OCI-LY7 (cell line): ENCODE measurements around the gene MAP7D3. TPM values are rescaled to one million over a fixed set of nuclear protein-coding genes. Genes with fewer than 3 reads are reported as not detected.

Source experiments
- BruUV-seq: library from RNA; stranded (reverse); fragments of 400-500 nt; replicated peaks from 2 replicates; lab custom pipeline; 2021; lab: Mats Ljungman, UMichigan
- CTCF ChIA-PET: fragments of 300-600 bp; sonication (Branson Sonifier 250); formaldehyde crosslinking; loops from one replicate; lab custom pipeline; 2022; ENCODE audit warnings: antibody characterized with exemption; ENCODE audit not compliant: unreplicated experiment; lab: Charles Lee
- POLR2A ChIA-PET: fragments of 300-600 bp; sonication (Branson Sonifier 250); formaldehyde crosslinking; loops from one replicate; lab custom pipeline; 2022; ENCODE audit warnings: antibody characterized with exemption; lab: Charles Lee
- DNase-seq: peaks from one replicate; pipeline ENCODE4 v3.0.0-alpha.2; 2015; ENCODE audit warnings: low spot score
- H2AFZ ChIP-seq: fragments of 200-600 bp; sonication (generic), shearing (Covaris generic); 2 replicates; pipeline ENCODE4 v1.6.1; 2014; ENCODE audit warnings: mild to moderate bottlenecking, antibody characterized with exemption, low read length, moderate library complexity
- H3K27ac ChIP-seq: fragments of 200-600 bp; sonication (generic); 2 replicates; pipeline ENCODE4 v1.5.1; 2014; ENCODE audit warnings: mixed run types, low read depth, mild to moderate bottlenecking, moderate library complexity, low read length, inconsistent platforms; ENCODE audit not compliant: poor library complexity, severe bottlenecking
- H3K36me3 ChIP-seq: fragments of 200-600 bp; sonication (generic); 2 replicates; pipeline ENCODE4 v1.6.1; 2014; ENCODE audit warnings: mild to moderate bottlenecking, antibody characterized with exemption, low read length, moderate library complexity, mixed read lengths; ENCODE audit not compliant: insufficient read depth
- H3K4me1 ChIP-seq: fragments of 200-600 bp; sonication (generic); 2 replicates; pipeline ENCODE4 v1.5.1; 2014; ENCODE audit warnings: mild to moderate bottlenecking, low read length; ENCODE audit not compliant: insufficient read depth, poor library complexity, severe bottlenecking
- H3K4me2 ChIP-seq: fragments of 200-600 bp; sonication (generic); 2 replicates; pipeline ENCODE4 v1.6.1; 2014; ENCODE audit warnings: mild to moderate bottlenecking, low read length
- H3K4me3 ChIP-seq: fragments of 200-600 bp; sonication (generic); 2 replicates; pipeline ENCODE4 v1.5.1; 2014; ENCODE audit warnings: mild to moderate bottlenecking, low read depth, low read length; ENCODE audit not compliant: poor library complexity, severe bottlenecking
- H3K79me2 ChIP-seq: fragments of 200-600 bp; sonication (generic); 2 replicates; pipeline ENCODE4 v1.6.1; 2016; ENCODE audit warnings: low read depth, mild to moderate bottlenecking, low read length, moderate library complexity, mixed read lengths; ENCODE audit not compliant: insufficient read depth
- H3K9me2 ChIP-seq: fragments of 200-600 bp; sonication (generic); 2 replicates; pipeline ENCODE4 v1.6.1; 2016; ENCODE audit warnings: mild to moderate bottlenecking, low read length, mixed read lengths; ENCODE audit not compliant: insufficient read depth
- H3K9me3 ChIP-seq: fragments of 200-600 bp; sonication (generic); 2 replicates; pipeline ENCODE4 v1.6.1; 2014; ENCODE audit warnings: mild to moderate bottlenecking, mixed run types, low read length, mixed read lengths
- H4K20me1 ChIP-seq: fragments of 200-600 bp; sonication (generic); 2 replicates; pipeline ENCODE4 v1.6.1; 2014; ENCODE audit warnings: mild to moderate bottlenecking, antibody characterized with exemption, low read length, moderate library complexity, mixed read lengths; ENCODE audit not compliant: insufficient read depth
- EZH2phosphoT487 ChIP-seq: fragments of 200-600 bp; sonication (generic); IDR thresholded peaks from 2 replicates; pipeline ENCODE4 v1.6.1; 2018; ENCODE audit warnings: low read depth, borderline replicate concordance, mild to moderate bottlenecking, mixed run types, antibody characterized with exemption, low read length, moderate library complexity, mixed read lengths
- intact Hi-C: fragments of 100-400 bp; cut with micrococcal nuclease; formaldehyde crosslinking; loops from one replicate; pipeline ENCODE4 v1.10.0; 2022; ENCODE audit not compliant: unreplicated experiment
- total RNA-seq, 2 experiments: library from RNA; depleted of rRNA in 1 of 2; stranded (reverse); fragments of >200 nt in 1 of 2; shearing (Covaris generic) in 1 of 2; gene quantifications; 2 replicates each; pipeline ENCODE4 v1.2.3, GENCODE V29; 2014 to 2022
- TF ChIP-seq, protein P1 (sequence below): fragments of 200-600 bp; sonication (generic); conservative IDR thresholded peaks from 2 replicates; pipeline ENCODE4 v1.5.1; 2014; ENCODE audit warnings: mild to moderate bottlenecking, antibody characterized with exemption, low read length, moderate library complexity, mixed read lengths

The MAP7D3 gene
- total RNA-seq, 2 experiments from 2014 or later: 7.7 to 15.6 TPM

DNA sequence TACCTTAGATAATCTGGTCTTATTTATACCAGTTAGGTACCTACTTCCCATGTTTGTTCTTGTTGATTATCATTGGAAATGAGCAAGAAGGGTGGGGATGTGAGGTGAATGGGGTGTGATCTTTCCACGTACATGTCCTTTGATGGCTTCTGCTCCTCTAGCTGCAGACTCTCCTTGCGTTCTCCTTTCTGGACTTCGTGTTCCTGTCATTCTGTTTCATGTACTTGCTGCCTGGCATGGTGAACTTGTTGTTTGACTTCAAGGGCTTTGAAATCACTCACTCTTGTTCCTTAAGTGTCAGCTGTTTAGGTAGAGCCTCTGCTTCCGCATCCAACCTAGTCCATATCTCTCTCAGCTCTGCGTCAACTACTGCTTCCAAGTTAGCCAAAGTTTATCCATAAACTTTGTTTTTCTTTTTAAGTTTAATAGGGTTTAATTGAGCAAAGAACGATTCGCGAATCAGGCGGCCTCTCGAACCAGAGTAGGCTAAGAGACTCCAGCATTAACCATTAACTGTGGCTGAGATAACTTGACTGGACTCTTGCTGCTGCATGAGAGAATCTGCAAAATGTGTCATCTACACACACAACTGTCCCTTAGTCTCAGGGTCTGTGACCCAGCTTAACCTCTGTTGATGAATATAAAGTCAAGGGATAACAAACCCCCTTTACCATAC is 61.0 kb downstream of the MAP7D3 start:
- Histone ChIP-seq H3K4me3 (no peak overlapping the region), H4K20me1 (no peaks in the 10 kb centered on the region), H3K27ac (no peak overlapping the region), H3K36me3 (no peaks in the 10 kb centered on the region), H3K4me1 (no peaks in the 10 kb centered on the region), H3K4me2 (no peak overlapping the region), H3K79me2 (no peaks in the 10 kb centered on the region), H3K9me3 (no peaks in the 10 kb centered on the region), H2AFZ (no peak overlapping the region), H3K9me2 (no peaks in the 10 kb centered on the region)
- DNase-seq: no peak
- TF ChIP-seq EZH2phosphoT487: no peak
- TF ChIP-seq, protein P1, sequence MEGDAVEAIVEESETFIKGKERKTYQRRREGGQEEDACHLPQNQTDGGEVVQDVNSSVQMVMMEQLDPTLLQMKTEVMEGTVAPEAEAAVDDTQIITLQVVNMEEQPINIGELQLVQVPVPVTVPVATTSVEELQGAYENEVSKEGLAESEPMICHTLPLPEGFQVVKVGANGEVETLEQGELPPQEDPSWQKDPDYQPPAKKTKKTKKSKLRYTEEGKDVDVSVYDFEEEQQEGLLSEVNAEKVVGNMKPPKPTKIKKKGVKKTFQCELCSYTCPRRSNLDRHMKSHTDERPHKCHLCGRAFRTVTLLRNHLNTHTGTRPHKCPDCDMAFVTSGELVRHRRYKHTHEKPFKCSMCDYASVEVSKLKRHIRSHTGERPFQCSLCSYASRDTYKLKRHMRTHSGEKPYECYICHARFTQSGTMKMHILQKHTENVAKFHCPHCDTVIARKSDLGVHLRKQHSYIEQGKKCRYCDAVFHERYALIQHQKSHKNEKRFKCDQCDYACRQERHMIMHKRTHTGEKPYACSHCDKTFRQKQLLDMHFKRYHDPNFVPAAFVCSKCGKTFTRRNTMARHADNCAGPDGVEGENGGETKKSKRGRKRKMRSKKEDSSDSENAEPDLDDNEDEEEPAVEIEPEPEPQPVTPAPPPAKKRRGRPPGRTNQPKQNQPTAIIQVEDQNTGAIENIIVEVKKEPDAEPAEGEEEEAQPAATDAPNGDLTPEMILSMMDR: no peak
- ChIA-PET POLR2A (no interaction called here), CTCF (no interaction called here)
- intact Hi-C loops: no loop called here
- BruUV-seq: no TSS peak

DNA sequence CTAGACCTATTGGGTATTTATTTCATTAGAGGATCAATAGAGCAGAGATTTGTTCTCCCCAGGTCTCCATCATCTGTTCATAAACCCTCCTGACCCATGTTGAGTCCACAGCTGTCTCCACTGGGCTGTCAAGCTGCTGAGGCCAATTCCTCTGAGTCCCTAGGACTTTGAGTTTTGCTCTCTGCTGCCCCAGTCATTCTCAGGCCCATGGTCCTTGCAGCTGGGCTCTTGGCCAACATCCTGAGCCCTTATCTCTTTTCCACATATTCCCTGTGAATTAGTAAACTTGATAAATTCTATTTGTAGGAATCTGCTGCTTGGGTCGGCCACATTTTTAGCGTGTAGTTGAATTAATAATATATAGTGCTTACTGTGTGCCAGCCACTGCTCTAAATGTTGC is 62.0 kb downstream of the MAP7D3 start:
- no peak for DNase-seq
- Histone ChIP-seq H4K20me1 (no peaks in the 10 kb centered on the region), H3K9me2 (no peaks in the 10 kb centered on the region), H3K27ac (no peak overlapping the region), H3K9me3 (no peaks in the 10 kb centered on the region), H3K79me2 (no peaks in the 10 kb centered on the region), H2AFZ (no peak overlapping the region), H3K4me2 (no peak overlapping the region), H3K4me3 (no peak overlapping the region), H3K36me3 (no peaks in the 10 kb centered on the region), H3K4me1 (no peaks in the 10 kb centered on the region)
- ChIA-PET POLR2A (interaction anchor here (0.6 kb wide), 1 partner anchor 756 kb away, joined by 3 read pairs; no protein-coding TSS in a partner anchor), CTCF (no interaction called here)
- BruUV-seq: no TSS peak
- TF ChIP-seq EZH2phosphoT487: no peak
- TF ChIP-seq, protein P1: no peak
- intact Hi-C loops: no loop called here

DNA sequence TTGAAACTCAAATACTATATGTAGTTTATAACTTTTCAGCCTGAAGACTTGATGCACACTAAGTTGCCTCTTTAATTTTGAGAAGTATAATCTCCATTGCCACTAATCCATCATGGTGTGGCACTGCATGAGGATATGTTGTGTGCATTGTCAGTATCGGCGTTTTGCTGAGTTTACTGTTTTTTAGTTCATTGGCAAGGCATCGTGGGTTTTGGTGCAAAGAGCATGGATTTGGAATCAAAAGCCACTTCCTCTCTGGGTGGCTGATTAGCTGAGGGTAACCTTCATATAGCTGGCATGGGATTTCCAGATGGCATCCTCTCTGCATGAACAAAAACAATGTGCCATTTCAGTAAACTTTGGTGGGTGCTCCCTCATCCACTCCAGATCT is 65.2 kb downstream of the MAP7D3 start:
- H2AFZ ChIP-seq: no peak overlapping the region
- no peak for DNase-seq
- no peaks in the 10 kb centered on the region for H3K4me1 ChIP-seq
- POLR2A ChIA-PET: no interaction called here
- no peak overlapping the region for H3K4me3 ChIP-seq
- no peaks in the 10 kb centered on the region for H3K79me2 ChIP-seq
- intact Hi-C loops: no loop called here
- H3K9me2 ChIP-seq: no peaks in the 10 kb centered on the region
- TF ChIP-seq, protein P1: no peak
- TF ChIP-seq EZH2phosphoT487: no peak
- CTCF ChIA-PET: no interaction called here
- no peak overlapping the region for H3K4me2 ChIP-seq
- no peaks in the 10 kb centered on the region for H3K9me3 ChIP-seq
- BruUV-seq: no TSS peak
- H3K27ac ChIP-seq: no peak overlapping the region
- H3K36me3 ChIP-seq: no peaks in the 10 kb centered on the region
- no peaks in the 10 kb centered on the region for H4K20me1 ChIP-seq
